HG02981 (cell line): ENCODE results near the gene TIE1.

Source experiments
- ATAC-seq: cut with Tn5 transposase; IDR thresholded peaks from one replicate; pipeline ENCODE4 v1.9.1; 2021; ENCODE audit warnings: mild to moderate bottlenecking, moderate library complexity; ENCODE audit not compliant: unreplicated experiment

The TIE1 gene

GRCh38 chr1:43311521-43311920 is 10.7 kb downstream of the TIE1 start:
- no peak for ATAC-seq

DNA sequence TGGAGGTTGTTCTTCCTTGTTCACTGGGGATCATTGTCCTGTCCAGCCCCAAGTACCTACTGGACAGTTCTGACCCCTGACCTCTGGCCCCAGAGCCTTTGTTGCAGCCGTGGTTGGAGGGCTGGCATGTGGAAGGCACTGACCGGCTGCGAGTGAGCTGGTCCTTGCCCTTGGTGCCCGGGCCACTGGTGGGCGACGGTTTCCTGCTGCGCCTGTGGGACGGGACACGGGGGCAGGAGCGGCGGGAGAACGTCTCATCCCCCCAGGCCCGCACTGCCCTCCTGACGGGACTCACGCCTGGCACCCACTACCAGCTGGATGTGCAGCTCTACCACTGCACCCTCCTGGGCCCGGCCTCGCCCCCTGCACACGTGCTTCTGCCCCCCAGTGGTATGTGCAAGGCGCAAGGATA is 11.4 kb downstream of the TIE1 start:
- no peak for ATAC-seq

GRCh38 chr1:43312663-43313515 is 12.1 kb downstream of the TIE1 start:
- no peak for ATAC-seq

DNA sequence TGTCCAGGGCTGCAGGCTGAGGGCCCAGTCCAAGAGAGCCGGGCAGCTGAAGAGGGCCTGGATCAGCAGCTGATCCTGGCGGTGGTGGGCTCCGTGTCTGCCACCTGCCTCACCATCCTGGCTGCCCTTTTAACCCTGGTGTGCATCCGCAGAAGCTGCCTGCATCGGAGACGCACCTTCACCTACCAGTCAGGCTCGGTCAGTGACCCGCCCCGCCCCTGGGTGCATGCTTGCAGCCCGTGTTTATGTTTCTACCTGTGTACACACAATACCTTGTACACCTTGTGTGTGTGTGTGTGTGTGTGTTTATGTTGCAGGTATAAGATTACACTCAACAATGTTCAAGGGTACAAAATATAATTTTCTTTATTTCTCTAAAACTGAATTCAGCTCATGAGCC is 13.0 kb downstream of the TIE1 start:
- ATAC-seq = no peak

- ATAC-seq = no peak
Observed at GRCh38 chr1:43314233-43314632, 13.5 kb downstream of the TIE1 start.

DNA sequence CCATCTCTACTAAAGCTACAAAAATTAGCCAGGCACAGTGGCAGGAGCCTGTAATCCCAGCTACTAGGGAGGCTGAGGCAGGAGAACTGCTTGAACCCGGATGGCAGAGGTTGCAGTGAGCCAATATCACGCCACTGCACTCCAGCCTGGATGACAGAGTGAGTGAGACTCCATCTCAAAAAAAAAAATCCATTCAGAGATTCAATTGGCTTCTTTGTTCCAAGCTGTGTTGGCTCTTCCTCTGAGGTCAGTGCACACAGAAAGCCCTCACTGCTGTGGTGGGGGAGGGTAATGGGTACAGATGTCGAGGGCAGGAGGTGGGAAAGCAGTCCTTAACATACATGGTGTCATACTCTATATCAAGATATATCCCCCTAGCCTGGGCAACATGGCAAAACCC is 14.7 kb downstream of the TIE1 start:
- ATAC-seq = no peak

DNA sequence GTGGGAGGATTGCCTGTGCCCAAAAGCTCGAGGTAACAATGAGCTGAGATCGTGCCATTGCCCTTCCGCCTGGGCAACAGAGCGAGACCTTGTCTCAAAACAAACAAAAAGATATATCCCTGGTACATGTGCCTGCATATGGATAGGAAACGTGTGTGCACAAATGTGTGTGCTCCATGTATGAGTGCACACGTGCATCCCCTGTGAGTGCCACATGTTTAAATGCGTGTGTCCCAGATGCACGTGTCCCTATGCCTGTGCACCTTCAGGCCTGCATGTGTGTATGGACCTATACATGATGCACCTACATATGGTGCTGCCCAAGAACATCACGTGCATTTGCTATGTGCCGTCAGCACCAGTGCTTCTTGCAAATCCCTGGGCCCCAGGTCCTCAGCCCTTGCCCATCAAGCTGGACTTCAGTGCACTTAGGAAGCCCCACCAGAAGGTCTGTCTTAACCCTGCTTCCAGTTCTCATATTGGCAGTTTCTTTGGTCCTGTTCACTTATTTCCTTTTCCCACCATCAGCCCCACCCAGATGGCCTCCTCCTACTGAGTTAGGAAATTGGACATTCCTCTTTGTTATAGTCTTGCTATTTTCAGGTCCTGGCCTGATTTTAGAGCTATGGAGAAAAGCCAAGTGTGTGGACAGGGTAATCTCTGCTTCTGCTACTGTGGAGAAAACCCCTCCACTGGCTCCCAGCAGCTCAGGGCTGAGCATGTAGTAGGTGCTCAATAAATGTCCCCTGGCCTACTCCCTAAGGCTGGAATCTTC is 15.4 kb downstream of the TIE1 start:
- no peak for ATAC-seq

GRCh38 chr1:43316738-43317520 is 16.1 kb downstream of the TIE1 start:
- ATAC-seq = no peak

DNA sequence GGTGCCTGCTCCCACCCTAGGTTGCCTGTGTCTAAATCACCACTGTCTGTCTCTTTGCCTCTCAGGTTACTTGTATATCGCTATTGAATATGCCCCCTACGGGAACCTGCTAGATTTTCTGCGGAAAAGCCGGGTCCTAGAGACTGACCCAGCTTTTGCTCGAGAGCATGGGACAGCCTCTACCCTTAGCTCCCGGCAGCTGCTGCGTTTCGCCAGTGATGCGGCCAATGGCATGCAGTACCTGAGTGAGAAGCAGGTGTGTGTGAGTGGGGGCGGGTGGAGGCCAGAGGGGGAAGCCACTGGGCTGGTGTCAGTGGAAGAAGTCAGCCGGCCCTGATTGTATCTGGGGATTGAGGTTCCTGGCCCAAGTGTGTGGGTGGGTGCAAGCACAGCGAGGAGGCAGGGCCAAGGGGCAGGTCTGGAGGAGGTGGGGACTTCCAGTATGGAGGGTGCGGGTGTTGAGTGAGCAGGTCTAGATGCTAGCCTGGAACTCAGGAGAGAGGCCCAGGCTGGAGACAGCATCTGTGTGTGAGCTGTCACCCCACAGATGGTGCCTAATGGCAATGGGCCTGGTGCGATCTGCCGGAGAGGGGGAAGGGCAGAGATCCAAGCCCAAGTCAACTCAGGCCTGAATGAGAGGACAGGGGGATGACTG is 17.2 kb downstream of the TIE1 start:
- no peak for ATAC-seq

- ATAC-seq = no peak
Observed at GRCh38 chr1:43318831-43319230, 18.0 kb downstream of the TIE1 start.

GRCh38 chr1:43319288-43319687 is 18.5 kb downstream of the TIE1 start:
- ATAC-seq = no peak

DNA sequence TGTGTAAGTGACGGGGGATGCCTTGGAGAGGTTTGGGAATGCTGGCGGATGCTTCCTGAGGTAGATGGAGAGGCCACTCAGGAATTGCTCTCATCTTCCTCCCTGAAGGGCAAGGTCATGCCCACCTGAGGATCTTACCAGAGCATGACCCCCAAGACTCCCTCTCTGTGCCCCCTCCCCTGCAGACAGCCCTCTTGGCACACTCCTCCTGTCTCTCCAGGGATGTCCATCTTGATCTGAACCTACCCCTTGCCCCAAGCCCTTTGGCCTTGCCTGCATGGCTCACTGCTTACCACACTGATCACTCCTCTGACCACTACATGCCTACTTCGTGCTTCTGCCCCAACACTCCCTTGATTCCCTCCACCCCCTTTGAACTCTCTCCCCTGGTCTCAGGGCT is 19.0 kb downstream of the TIE1 start:
- ATAC-seq = no peak

DNA sequence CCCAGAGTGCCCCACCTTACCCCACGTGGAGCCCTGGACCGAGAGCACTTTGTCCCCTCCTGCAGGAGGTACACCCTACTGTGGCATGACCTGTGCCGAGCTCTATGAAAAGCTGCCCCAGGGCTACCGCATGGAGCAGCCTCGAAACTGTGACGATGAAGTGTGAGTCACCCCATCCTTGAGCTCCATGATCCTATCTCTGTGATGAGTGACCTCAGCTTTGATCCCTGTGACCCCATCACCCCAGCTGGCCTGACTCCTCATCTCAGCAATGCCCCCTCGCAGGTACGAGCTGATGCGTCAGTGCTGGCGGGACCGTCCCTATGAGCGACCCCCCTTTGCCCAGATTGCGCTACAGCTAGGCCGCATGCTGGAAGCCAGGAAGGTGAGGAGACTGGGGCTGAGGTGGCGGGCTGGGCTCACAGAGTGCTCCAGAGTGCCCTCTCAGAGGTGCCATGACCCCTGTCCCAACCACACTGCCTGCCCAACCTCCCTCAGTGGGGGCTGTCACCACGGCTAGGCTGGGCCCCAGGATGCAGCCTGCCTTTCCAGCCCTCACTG is 20.6 kb downstream of the TIE1 start:
- no peak for ATAC-seq

DNA sequence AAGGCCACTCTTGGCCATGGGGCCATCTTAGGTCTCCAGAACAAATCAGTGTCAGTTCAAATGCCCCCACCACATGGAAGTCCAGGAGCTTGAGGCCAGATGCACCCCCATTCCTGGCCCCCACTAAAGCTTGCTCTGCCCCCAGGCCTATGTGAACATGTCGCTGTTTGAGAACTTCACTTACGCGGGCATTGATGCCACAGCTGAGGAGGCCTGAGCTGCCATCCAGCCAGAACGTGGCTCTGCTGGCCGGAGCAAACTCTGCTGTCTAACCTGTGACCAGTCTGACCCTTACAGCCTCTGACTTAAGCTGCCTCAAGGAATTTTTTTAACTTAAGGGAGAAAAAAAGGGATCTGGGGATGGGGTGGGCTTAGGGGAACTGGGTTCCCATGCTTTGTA is 21.7 kb downstream of the TIE1 start:
- no peak for ATAC-seq

GRCh38 chr1:43324810-43325209 is 24.0 kb downstream of the TIE1 start:
- ATAC-seq = no peak

- no peak for ATAC-seq
Observed at GRCh38 chr1:43325381-43325780, 24.6 kb downstream of the TIE1 start.

DNA sequence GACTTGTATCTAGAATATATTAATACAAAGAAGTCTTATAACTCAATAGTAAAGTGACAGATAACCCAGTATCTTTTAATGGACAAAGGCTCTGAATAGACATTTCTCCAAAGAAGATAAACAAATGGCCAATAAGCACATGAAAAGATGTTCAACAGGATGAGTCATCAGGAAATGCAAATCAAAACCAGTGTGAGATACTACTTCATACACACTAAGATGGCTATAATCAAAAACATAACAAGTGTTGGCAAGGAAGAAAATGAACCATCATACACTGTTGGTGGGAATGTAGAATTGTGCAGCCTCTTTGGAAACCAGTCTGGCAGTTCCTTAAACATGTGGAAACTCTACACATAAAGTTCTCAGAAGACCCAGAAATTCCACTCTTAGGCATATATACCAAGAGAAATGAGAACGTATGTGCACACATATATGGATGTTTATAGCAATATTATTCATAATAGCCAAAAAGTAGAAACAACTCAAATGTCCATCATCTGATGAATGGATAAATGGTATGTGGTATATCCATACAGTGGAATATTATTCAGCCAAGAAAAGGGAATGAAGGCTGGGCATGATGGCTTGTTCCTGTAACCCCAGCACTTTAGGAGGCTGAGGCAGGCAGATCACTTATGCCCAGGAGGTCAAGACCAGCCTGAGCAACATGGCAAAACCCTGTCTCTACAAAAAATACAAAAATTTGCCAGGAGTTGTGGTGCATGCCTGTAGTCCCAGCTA is 26.9 kb downstream of the TIE1 start:
- no peak for ATAC-seq

DNA sequence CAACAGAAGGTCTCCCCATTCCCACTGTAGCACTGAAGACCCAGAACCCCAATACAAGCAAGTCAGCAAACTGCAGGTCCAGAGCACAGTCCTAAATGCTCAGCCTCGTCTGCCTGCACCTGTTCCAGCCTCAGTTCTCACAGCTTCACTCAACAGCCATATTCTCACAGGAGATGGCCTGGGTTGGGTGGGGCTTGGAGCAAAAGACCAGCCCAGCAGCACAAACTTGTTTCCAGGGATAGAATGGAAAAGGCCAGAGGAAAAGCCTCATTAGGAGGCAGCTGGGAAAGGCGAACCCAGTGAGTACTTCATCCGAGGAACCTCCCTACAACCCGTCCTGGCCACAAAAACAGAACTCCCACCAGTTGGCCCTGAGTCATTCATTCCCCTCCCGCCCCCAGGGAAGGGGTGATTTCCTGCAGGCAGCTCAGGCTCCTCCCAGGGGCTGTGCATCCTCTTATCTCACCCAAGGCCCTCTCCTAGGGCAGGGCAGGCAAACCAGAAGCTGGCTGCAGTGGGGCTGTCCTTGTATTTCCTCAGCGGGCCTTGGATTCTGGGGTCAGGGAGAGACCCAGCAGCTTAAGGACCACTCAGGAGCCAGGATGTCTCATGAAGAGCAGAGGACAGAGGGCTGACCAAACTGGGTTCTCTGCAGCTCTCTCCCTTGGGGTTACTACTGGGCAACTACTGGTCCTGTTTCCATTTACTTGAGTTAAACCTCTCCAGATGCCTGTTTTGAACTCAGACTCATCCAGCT is 29.4 kb downstream of the TIE1 start:
- ATAC-seq = no peak

DNA sequence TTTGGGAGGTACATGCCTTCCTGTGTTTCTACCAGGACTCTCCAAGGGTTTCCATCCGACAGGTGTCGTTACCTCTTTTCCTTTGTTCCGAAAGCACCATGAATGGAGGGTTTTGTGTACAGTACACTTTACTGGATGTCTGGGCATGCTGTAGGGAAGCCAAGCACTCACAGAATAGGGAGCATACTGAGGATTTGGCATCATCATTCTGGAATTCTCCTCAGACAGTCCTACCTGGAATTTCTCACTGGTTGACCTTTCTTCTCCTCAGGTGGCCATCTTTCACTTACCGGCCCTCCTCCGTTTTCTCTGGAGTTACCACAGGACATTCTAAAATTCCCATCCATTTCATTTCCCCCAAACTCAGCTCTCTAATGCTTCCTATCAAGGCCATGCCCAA is 30.9 kb downstream of the TIE1 start:
- ATAC-seq = no peak
